PC-3 (cell line): ENCODE measurements around the gene CCNQ. TPM values are rescaled to one million over a fixed set of nuclear protein-coding genes. Genes with fewer than 3 reads are reported as not detected.

Experiments used
- ATAC-seq: fragments of 200-7000 bp; cut with Tn5 transposase; 2 replicates; pipeline ENCODE4 v1.9.1; 2020; ENCODE audit warnings: mild to moderate bottlenecking, moderate library complexity
- BruUV-seq: library from RNA; stranded (reverse); fragments of 400-500 nt; replicated peaks from 2 replicates; lab custom pipeline; 2021; lab: Mats Ljungman, UMichigan
- CTCF ChIA-PET: fragments of 300-600 bp; sonication (Branson Sonifier 250); formaldehyde crosslinking; loops from one replicate; lab custom pipeline; 2022; ENCODE audit warnings: antibody characterized with exemption; lab: Charles Lee
- POLR2A ChIA-PET: fragments of 300-600 bp; sonication (Branson Sonifier 250); formaldehyde crosslinking; loops from one replicate; lab custom pipeline; 2022; ENCODE audit warnings: antibody characterized with exemption; ENCODE audit not compliant: unreplicated experiment; lab: Charles Lee
- DNase-seq: peaks from one replicate; pipeline ENCODE4 v3.0.0-alpha.2; 2015
- H2AFZ ChIP-seq: fragments of 300-600 bp; sonication (generic); 2 replicates; pipeline ENCODE4 v1.6.0; 2016; ENCODE audit warnings: antibody characterized with exemption, low read length
- H3F3A ChIP-seq: fragments of 300-600 bp; sonication (generic); one replicate; pipeline ENCODE4 v1.6.0; 2017; ENCODE audit warnings: antibody characterized with exemption, low read length, control low read depth, mild to moderate bottlenecking; ENCODE audit not compliant: unreplicated experiment
- H3K27ac ChIP-seq: fragments of 300-600 bp; sonication (generic); 2 replicates; pipeline ENCODE4 v1.5.1; 2016; ENCODE audit warnings: mild to moderate bottlenecking, low read length
- H3K27me3 ChIP-seq: fragments of 300-600 bp; sonication (generic); 2 replicates; pipeline ENCODE4 v1.6.1; 2016; ENCODE audit warnings: low read length, mixed read lengths
- H3K36me3 ChIP-seq: fragments of 300-600 bp; sonication (generic); 2 replicates; pipeline ENCODE4 v1.6.1; 2016; ENCODE audit warnings: low read depth, mixed run types, low read length, mixed read lengths
- H3K4me1 ChIP-seq: fragments of 300-600 bp; sonication (generic); 2 replicates; pipeline ENCODE4 v1.5.1; 2016; ENCODE audit warnings: low read length; ENCODE audit not compliant: insufficient read depth
- H3K4me2 ChIP-seq: fragments of 300-600 bp; sonication (generic); 2 replicates; pipeline ENCODE4 v1.6.0; 2016; ENCODE audit warnings: low read length
- H3K4me3 ChIP-seq: fragments of 300-600 bp; sonication (generic); 2 replicates; pipeline ENCODE4 v1.5.1; 2016; ENCODE audit warnings: mild to moderate bottlenecking, low read length, mixed read lengths
- H3K79me2 ChIP-seq: fragments of 300-600 bp; sonication (generic); 2 replicates; pipeline ENCODE4 v1.6.1; 2017; ENCODE audit warnings: low read length, mixed read lengths
- H3K9ac ChIP-seq: fragments of 300-600 bp; sonication (generic); 2 replicates; pipeline ENCODE4 v1.6.0; 2016; ENCODE audit warnings: mild to moderate bottlenecking, low read length
- H3K9me2 ChIP-seq: fragments of 300-600 bp; sonication (generic); replicated peaks from 2 replicates; pipeline ENCODE4 v1.6.1; 2016; ENCODE audit warnings: mixed run types, low read length, mixed read lengths
- H3K9me3 ChIP-seq: fragments of 300-600 bp; sonication (generic); 2 replicates; pipeline ENCODE4 v1.6.1; 2016; ENCODE audit warnings: low read length, mixed read lengths
- H4K20me1 ChIP-seq: fragments of 300-600 bp; sonication (generic); 2 replicates; pipeline ENCODE4 v1.6.1; 2016; ENCODE audit warnings: low read length, mixed read lengths
- CTCF ChIP-seq: fragments of 300-600 bp; sonication (generic); conservative IDR thresholded peaks from 2 replicates; pipeline ENCODE4 v1.5.1; 2017; ENCODE audit warnings: antibody characterized with exemption, low read depth, mild to moderate bottlenecking, low read length
- EZH2 ChIP-seq: fragments of 300-600 bp; sonication (generic); IDR thresholded peaks from one replicate; pipeline ENCODE4 v1.6.1; 2017; ENCODE audit warnings: antibody characterized with exemption, mild to moderate bottlenecking, low read length; ENCODE audit not compliant: unreplicated experiment
- EZH2phosphoT487 ChIP-seq: fragments of 300-600 bp; sonication (generic); IDR thresholded peaks from 2 replicates; pipeline ENCODE4 v1.6.1; 2018; ENCODE audit warnings: mild to moderate bottlenecking, antibody characterized with exemption, low read length, borderline replicate concordance
- intact Hi-C: fragments of 100-400 bp; cut with micrococcal nuclease; formaldehyde crosslinking; loops from 2 replicates; pipeline ENCODE4 v1.9.0; 2023
- total RNA-seq: library from RNA; depleted of rRNA; stranded (reverse); fragments of >200 nt; gene quantifications from 2 replicates; pipeline ENCODE4 v1.2.3, GENCODE V29; 2014

Gene CCNQ
- total RNA-seq, 1 experiment from 2014 or later, result 110 TPM

DNA sequence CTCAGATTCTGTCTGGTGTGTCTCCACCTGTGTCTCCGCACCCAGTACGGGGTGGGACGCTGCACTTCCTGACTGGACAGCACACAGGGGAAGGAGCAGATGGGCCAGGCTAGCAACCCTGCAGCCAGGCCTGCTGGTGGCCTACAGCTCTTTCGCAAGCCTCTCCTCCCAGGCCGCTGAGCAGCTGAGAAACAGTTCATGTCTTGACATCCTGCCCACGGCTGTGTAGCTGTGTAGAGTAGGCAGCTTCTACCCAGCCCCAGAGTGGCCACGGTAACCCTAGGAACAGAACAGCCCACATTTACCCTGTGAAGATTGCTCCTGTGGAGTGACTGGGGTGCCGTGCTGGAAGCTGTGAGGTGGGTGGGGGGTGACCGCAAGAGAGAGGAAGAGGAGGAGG, 38.9 kb downstream of the CCNQ start:
- no peaks in the 10 kb centered on the region for H4K20me1 ChIP-seq
- intact Hi-C loops, result no loop called here

DNA sequence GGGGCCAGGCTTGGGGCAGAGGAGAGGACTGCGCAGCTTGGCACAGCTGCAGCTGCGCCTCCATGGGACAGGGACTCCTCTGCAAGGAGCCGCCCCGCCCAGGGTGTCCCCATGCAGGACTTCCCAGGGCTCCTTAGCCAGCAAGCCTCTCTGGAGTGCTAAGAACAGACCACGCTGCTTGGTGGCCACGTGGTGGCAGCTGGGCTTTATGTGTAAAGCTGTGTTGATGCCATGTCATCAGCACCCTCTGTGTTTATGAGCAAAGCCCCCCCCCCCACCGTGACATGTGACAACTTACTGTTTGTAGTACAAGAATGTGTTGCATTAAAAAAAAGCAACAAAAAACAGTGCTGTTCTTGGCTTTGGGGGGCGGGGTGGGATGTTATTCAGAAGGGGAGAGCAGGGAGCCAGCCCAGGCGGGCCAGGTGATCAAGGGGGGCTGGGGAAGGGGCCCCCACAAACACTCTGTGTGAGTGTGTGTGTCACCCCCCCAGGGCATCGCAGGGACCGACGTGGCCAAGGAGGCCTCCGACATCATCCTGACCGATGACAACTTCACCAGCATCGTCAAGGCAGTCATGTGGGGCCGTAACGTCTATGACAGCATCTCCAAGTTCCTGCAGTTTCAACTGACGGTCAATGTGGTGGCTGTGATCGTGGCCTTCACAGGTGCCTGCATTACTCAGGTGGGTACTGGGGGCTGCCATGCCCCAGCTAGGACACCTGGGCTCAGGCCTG, 41.2 kb downstream of the CCNQ start:
- H3K79me2 ChIP-seq, result no peaks in the 10 kb centered on the region
- H3K4me3 ChIP-seq, result no peak overlapping the region
- no peaks in the 10 kb centered on the region for H3K27me3 ChIP-seq
- no peak for ATAC-seq
- no peaks in the 10 kb centered on the region for H4K20me1 ChIP-seq
- TF ChIP-seq EZH2 (no peak), CTCF (no peak), EZH2phosphoT487 (no peak)
- BruUV-seq, result no TSS peak
- no peaks in the 10 kb centered on the region for H3K9me3 ChIP-seq
- no peaks in the 10 kb centered on the region for H3K36me3 ChIP-seq
- no peak for DNase-seq
- no peaks in the 10 kb centered on the region for H3K4me1 ChIP-seq
- H3K9me2 ChIP-seq, result no peaks in the 10 kb centered on the region
- H3K27ac ChIP-seq, result no peak overlapping the region
- no peaks in the 10 kb centered on the region for H3F3A ChIP-seq
- no peak overlapping the region for H3K9ac ChIP-seq
- CTCF ChIA-PET, result no interaction called here
- POLR2A ChIA-PET, result no interaction called here
- no peak overlapping the region for H2AFZ ChIP-seq
- no peak overlapping the region for H3K4me2 ChIP-seq
- intact Hi-C loops, result no loop called here

More for the DNA sequence above, 38.9 kb downstream of the CCNQ start:
- TF ChIP-seq CTCF (no peak), EZH2phosphoT487 (no peak), EZH2 (no peak)
- Histone ChIP-seq H3K9ac (no peak overlapping the region), H3K4me3 (no peak overlapping the region), H3K9me3 (no peaks in the 10 kb centered on the region), H3K27ac (no peak overlapping the region), H3F3A (no peaks in the 10 kb centered on the region), H2AFZ (no peak overlapping the region), H3K79me2 (no peaks in the 10 kb centered on the region), H3K36me3 (no peaks in the 10 kb centered on the region), H3K4me1 (no peaks in the 10 kb centered on the region), H3K4me2 (no peak overlapping the region), H3K27me3 (no peaks in the 10 kb centered on the region), H3K9me2 (no peaks in the 10 kb centered on the region)
- no peak for DNase-seq
- no peak for ATAC-seq
- ChIA-PET POLR2A (no interaction called here), CTCF (no interaction called here)
- no TSS peak for BruUV-seq

DNA sequence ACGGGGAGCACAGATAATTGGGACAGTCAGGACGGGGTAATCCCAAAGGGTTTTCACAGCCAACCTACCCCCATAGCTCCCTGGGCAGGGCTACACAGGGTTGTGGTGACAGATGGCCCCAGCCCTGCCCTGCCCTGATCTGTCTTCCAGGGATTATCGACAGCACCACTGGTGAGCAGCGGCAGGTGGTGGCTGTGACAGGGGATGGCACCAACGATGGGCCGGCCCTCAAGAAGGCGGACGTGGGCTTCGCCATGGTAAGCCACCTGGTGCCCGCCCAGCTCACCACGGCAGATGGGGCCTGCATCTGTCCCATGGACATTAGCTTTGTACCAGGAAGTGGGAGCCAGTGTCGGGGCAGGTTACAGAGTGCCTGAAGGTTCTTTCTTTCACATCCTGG, 42.2 kb downstream of the CCNQ start:
- no peaks in the 10 kb centered on the region for H3K9me2 ChIP-seq
- BruUV-seq, result no TSS peak
- no peaks in the 10 kb centered on the region for H3K79me2 ChIP-seq
- H3K9me3 ChIP-seq, result no peaks in the 10 kb centered on the region
- ATAC-seq, result no peak
- DNase-seq, result no peak
- H3F3A ChIP-seq, result no peaks in the 10 kb centered on the region
- H3K36me3 ChIP-seq, result no peaks in the 10 kb centered on the region
- no peaks in the 10 kb centered on the region for H4K20me1 ChIP-seq
- intact Hi-C loops, result no loop called here
- POLR2A ChIA-PET, result no interaction called here
- no peak overlapping the region for H2AFZ ChIP-seq
- H3K27me3 ChIP-seq, result no peaks in the 10 kb centered on the region
- TF ChIP-seq CTCF (no peak), EZH2 (no peak), EZH2phosphoT487 (no peak)
- H3K4me1 ChIP-seq, result no peaks in the 10 kb centered on the region
- no peak overlapping the region for H3K9ac ChIP-seq
- no peak overlapping the region for H3K27ac ChIP-seq
- H3K4me2 ChIP-seq, result no peak overlapping the region
- no peak overlapping the region for H3K4me3 ChIP-seq
- CTCF ChIA-PET, result no interaction called here
